H1 (cell line): ENCODE measurements around the gene SIRT5. TPM values are rescaled to one million over a fixed set of nuclear protein-coding genes. Genes with fewer than 3 reads are reported as not detected.

Source experiments
- CTCF ChIA-PET: fragments of 300-600 bp; sonication (Branson Sonifier 250); formaldehyde crosslinking; loops from one replicate; lab custom pipeline; 2021; ENCODE audit not compliant: partially characterized antibody; lab: Charles Lee
- POLR2A ChIA-PET: fragments of 300-600 bp; sonication (Branson Sonifier 250); formaldehyde crosslinking; loops from one replicate; lab custom pipeline; 2021; ENCODE audit warnings: inconsistent platforms; ENCODE audit not compliant: partially characterized antibody; lab: Charles Lee
- DNase-seq, 2 experiments: peaks; one replicate each; pipeline versions ENCODE4 v3.0.0 to v3.0.0-alpha.2; 2010 to 2022; ENCODE audit warnings: low spot score in 2 of 2, low read depth in 1 of 2, mixed read lengths in 1 of 2
- FAIRE-seq: peaks from 2 replicates; lab custom pipeline; 2011; peaks lifted over from hg19 to GRCh38; lab: Jason Lieb, UNC
- H2AFZ ChIP-seq: 2 replicates; pipeline ENCODE4 v1.8.1; 2012; ENCODE audit warnings: low read length, inconsistent platforms
- H2AK5ac ChIP-seq: 2 replicates; pipeline ENCODE4 v1.6.1; 2013; ENCODE audit warnings: low read depth, low read length
- H2BK120ac ChIP-seq: replicated peaks from 2 replicates; pipeline ENCODE3; 2013; ENCODE audit warnings: low read depth, low read length, inconsistent platforms
- H2BK12ac ChIP-seq: 2 replicates; pipeline ENCODE4 v1.6.1; 2013; ENCODE audit warnings: low read depth, low read length
- H2BK15ac ChIP-seq: 2 replicates; pipeline ENCODE4 v1.6.1; 2013; ENCODE audit warnings: low read length
- H2BK20ac ChIP-seq: 2 replicates; pipeline ENCODE4 v1.6.1; 2013; ENCODE audit warnings: low read length
- H2BK5ac ChIP-seq: 2 replicates; pipeline ENCODE4 v1.6.1; 2013; ENCODE audit warnings: low read depth, low read length
- H3K14ac ChIP-seq: 2 replicates; pipeline ENCODE4 v1.6.1; 2013; ENCODE audit warnings: inconsistent platforms; ENCODE audit not compliant: insufficient read length
- H3K18ac ChIP-seq: 2 replicates; pipeline ENCODE4 v1.6.1; 2013; ENCODE audit warnings: low read length; ENCODE audit errors: extremely low read depth
- H3K23ac ChIP-seq: 2 replicates; pipeline ENCODE4 v1.6.1; 2013; ENCODE audit warnings: inconsistent platforms; ENCODE audit not compliant: insufficient read length
- H3K23me2 ChIP-seq: 2 replicates; pipeline ENCODE4 v1.6.1; 2013; ENCODE audit warnings: low read depth, low read length
- H3K27ac ChIP-seq: 2 replicates; pipeline ENCODE4 v1.6.1; 2011; ENCODE audit warnings: low read depth, low read length, inconsistent platforms
- H3K27me3 ChIP-seq, 4 experiments: replicated peaks in 1 of 4; 1 replicate in 1 of 4; 2 replicates in 3 of 4; pipeline versions ENCODE4 v1.6.1 to v1.8.1; 2011 to 2013; ENCODE audit warnings: low read length in 3 of 4, mild to moderate bottlenecking in 3 of 4, inconsistent platforms in 2 of 4, mixed read lengths in 2 of 4, moderate library complexity in 1 of 4; ENCODE audit not compliant: control insufficient read depth in 3 of 4, insufficient read depth in 3 of 4; ENCODE audit errors: extremely low read depth in 1 of 4
- H3K36me3 ChIP-seq, 4 experiments: 2 replicates each; pipeline versions ENCODE4 v1.6.1 to v1.8.1; 2011 to 2013; ENCODE audit warnings: mild to moderate bottlenecking in 4 of 4, low read length in 3 of 4, moderate library complexity in 2 of 4, control low read depth in 1 of 4, inconsistent platforms in 1 of 4; ENCODE audit not compliant: insufficient read depth in 4 of 4, control insufficient read depth in 2 of 4
- H3K4ac ChIP-seq: replicated peaks from 2 replicates; pipeline ENCODE3; 2013; ENCODE audit warnings: low read length, low read depth, mixed read lengths, inconsistent platforms; ENCODE audit not compliant: insufficient read length
- H3K4me1 ChIP-seq, 4 experiments: replicated peaks in 1 of 4; 1 replicate in 1 of 4; 2 replicates in 3 of 4; pipeline versions ENCODE4 v1.6.1 to v1.8.1; 2011 to 2013; ENCODE audit warnings: low read length in 3 of 4, inconsistent platforms in 2 of 4, mixed read lengths in 1 of 4; ENCODE audit not compliant: insufficient read depth in 4 of 4, control insufficient read depth in 3 of 4
- H3K4me2 ChIP-seq, 2 experiments: 2 replicates each; pipeline versions ENCODE4 v1.6.1 to v1.8.1; 2011 to 2013; ENCODE audit warnings: low read depth in 2 of 2, low read length in 2 of 2, control low read depth in 1 of 2, inconsistent platforms in 1 of 2, mild to moderate bottlenecking in 1 of 2; ENCODE audit not compliant: insufficient read depth in 1 of 2
- H3K4me3 ChIP-seq, 4 experiments: fragments of 200-600, 300-600 bp in 1 of 4; sonication (generic), shearing (Covaris generic), sonication (Bioruptor Twin) in 1 of 4; 2 replicates each; pipeline versions ENCODE4 v1.5.1 to v1.8.1; 2011 to 2016; ENCODE audit warnings: low read length in 4 of 4, low read depth in 3 of 4, control low read depth in 2 of 4, inconsistent platforms in 2 of 4, mild to moderate bottlenecking in 2 of 4, mixed read lengths in 1 of 4, moderate library complexity in 1 of 4; ENCODE audit not compliant: insufficient read depth in 2 of 4; ENCODE audit errors: extremely low read depth in 1 of 4
- H3K56ac ChIP-seq: replicated peaks from 2 replicates; pipeline ENCODE3; 2013; ENCODE audit warnings: low read depth, mild to moderate bottlenecking, mixed read lengths, low read length, inconsistent platforms; ENCODE audit not compliant: insufficient read length
- H3K79me1 ChIP-seq: 2 replicates; pipeline ENCODE4 v1.6.1; 2013; ENCODE audit warnings: low read depth, low read length, control low read depth
- H3K79me2 ChIP-seq, 2 experiments: 2 replicates each; pipeline versions ENCODE4 v1.6.1 to v1.8.1; 2012 to 2013; ENCODE audit warnings: low read length in 2 of 2, mild to moderate bottlenecking in 2 of 2, inconsistent platforms in 1 of 2; ENCODE audit not compliant: insufficient read depth in 2 of 2, control insufficient read depth in 1 of 2
- H3K9ac ChIP-seq, 4 experiments: replicated peaks in 1 of 4; 1 replicate in 1 of 4; 2 replicates in 3 of 4; pipeline versions ENCODE4 v1.6.1 to v1.8.1; 2011 to 2013; ENCODE audit warnings: low read depth in 3 of 4, low read length in 3 of 4, control low read depth in 2 of 4, mild to moderate bottlenecking in 2 of 4, moderate library complexity in 2 of 4, inconsistent platforms in 1 of 4; ENCODE audit errors: extremely low read depth in 1 of 4
- H3K9me3 ChIP-seq, 2 experiments: 2 replicates each; pipeline versions ENCODE4 v1.6.1 to v1.8.1; 2012 to 2013; ENCODE audit warnings: mild to moderate bottlenecking in 2 of 2, moderate library complexity in 2 of 2, control low read depth in 1 of 2, inconsistent platforms in 1 of 2, low read depth in 1 of 2, low read length in 1 of 2, mixed read lengths in 1 of 2; ENCODE audit not compliant: insufficient read depth in 2 of 2
- H4K20me1 ChIP-seq, 2 experiments: replicated peaks in 1 of 2; 2 replicates each; pipeline versions ENCODE3 to v1.8.1; 2011 to 2013; ENCODE audit warnings: inconsistent platforms in 2 of 2, low read length in 2 of 2, mild to moderate bottlenecking in 1 of 2; ENCODE audit not compliant: insufficient read depth in 2 of 2, control insufficient read depth in 1 of 2
- H4K5ac ChIP-seq: 2 replicates; pipeline ENCODE4 v1.6.1; 2013; ENCODE audit warnings: low read length, low read depth, mixed read lengths, inconsistent platforms; ENCODE audit not compliant: insufficient read length
- H4K8ac ChIP-seq: 2 replicates; pipeline ENCODE4 v1.8.0; 2013; ENCODE audit warnings: mild to moderate bottlenecking, moderate library complexity, low read length, inconsistent platforms; ENCODE audit not compliant: insufficient read depth; ENCODE audit errors: extremely low read depth
- H4K91ac ChIP-seq: replicated peaks from 2 replicates; pipeline ENCODE3; 2013; ENCODE audit warnings: low read length, mixed read lengths, inconsistent platforms; ENCODE audit not compliant: insufficient read length
- CHD1 ChIP-seq: IDR thresholded peaks from 2 replicates; pipeline ENCODE4 v1.6.1; 2012; ENCODE audit warnings: low read depth, low read length, improper control_type of control experiment
- JUN ChIP-seq: IDR thresholded peaks from 2 replicates; pipeline ENCODE4 v1.6.1; 2011; ENCODE audit warnings: low read depth, mild to moderate bottlenecking, improper control_type of control experiment, low read length
- WGBS, 2 experiments: shearing (Covaris generic) in 1 of 2; methylation state at CpG; one replicate each; pipeline versions ENCODE4 v1.1.6 to v1.1.7; 2013 to 2015; ENCODE audit warnings: low lambda C conversion rate in 2 of 2, mixed read lengths in 2 of 2, inconsistent platforms in 1 of 2, low coverage in 1 of 2, missing lambda C conversion rate in 1 of 2; ENCODE audit not compliant: insufficient replicate concordance in 2 of 2, insufficient coverage in 1 of 2, insufficient read length in 1 of 2; ENCODE audit errors: extremely low coverage in 1 of 2, missing lambda C conversion rate in 1 of 2; 5-methylcytosine and 5-hydroxymethylcytosine counted together
- polyA plus RNA-seq, 7 experiments: library from polyadenylated mRNA; depleted of rRNA in 3 of 7; stranded (reverse) in 5 of 7; unstranded in 2 of 7; fragments of >200 nt in 5 of 7; fragments of 200-250 nt in 2 of 7; gene quantifications; 1 replicate in 5 of 7; 2 replicates in 1 of 7; 4 replicates in 1 of 7; pipeline versions ENCODE4 v1.2.1 to v1.2.3, GENCODE V29; 2011 to 2013; ENCODE audit warnings: missing spikeins in 2 of 7, mixed read lengths in 2 of 7
- total RNA-seq: library from RNA; stranded (reverse); fragmentation: NEBNext Ultra II Directional; extraction: Animal tissue kit (Norgen Biotek cat#: 25700); gene quantifications from 2 replicates; pipeline ENCODE4 v1.2.1, GENCODE V29; 2021

SIRT5 gene
- total and polyA plus RNA-seq, 2 of the 8 experiments (the other 6 are each of a cell fraction or from before 2014, with no cell fraction given): 7.4 to 14.7 TPM

- CTCF ChIA-PET: interaction anchor here (1.2 to 3.6 kb wide), 4 partner anchors 8 to 260 kb away, joined by 3 to 20 read pairs (median 5); partner anchors contain the start of gene SIRT5
- no peak for DNase-seq
Measured at GRCh38 chr6:13590574-13591153, 16.3 kb downstream of the SIRT5 start.

More at GRCh38 chr6:13590574-13591153, 16.3 kb downstream of the SIRT5 start:
- Histone ChIP-seq H2BK12ac (no peak overlapping the region), H4K8ac (no peak overlapping the region), H2BK5ac (no peak overlapping the region), H3K56ac (peak overlapping the region; percentile 92), H3K27me3 (no peaks in the 10 kb centered on the region), H3K9ac (no peak overlapping the region), H3K4me1 (no peaks in the 10 kb centered on the region; a peak in 2 of 7 replicates), H3K4me2 (no peak overlapping the region), H2AFZ (no peak overlapping the region), H3K9me3 (no peaks in the 10 kb centered on the region), H3K4me3 (no peak overlapping the region), H3K23me2 (peaks cover 6% of the 10 kb centered on the region; the same call in 1 of the 2 replicates), H3K79me2 (no peaks in the 10 kb centered on the region), H2BK120ac (no peak overlapping the region), H2AK5ac (no peak overlapping the region), H3K14ac (no peak overlapping the region), H4K20me1 (peaks cover 0 to 11% of the 10 kb centered on the region in 2 experiments), H3K4ac (no peak overlapping the region), H3K79me1 (0 out of 2 replicates have a peak, but pooled peaks cover 3% of the 10 kb centered on the region), H2BK20ac (no peak overlapping the region), H2BK15ac (no peak overlapping the region), H4K5ac (no peak overlapping the region), H3K18ac (no peak overlapping the region), H3K27ac (no peak overlapping the region), H3K23ac (no peak overlapping the region), H3K36me3 (peaks cover 4 to 22% (median 7%) of the 10 kb centered on the region in 4 experiments; a peak in 5 of 8 replicates), H4K91ac (no peak overlapping the region)
- POLR2A ChIA-PET: interaction anchor here (1.1 to 3.6 kb wide), 4 partner anchors 10 to 316 kb away, joined by 3 to 14 read pairs (median 4); partner anchors contain the start of gene NOL7
- TF ChIP-seq JUN (no peak), CHD1 (no peak)
- 68% methylated on average over 1 of the region's 1 CpG; no CpG with 5 or more reads in 1 of the 2 experiments for WGBS, 2 experiments
- no peak for FAIRE-seq
